ENCODE results near the gene TPRN. TPM values are rescaled to one million over a fixed set of nuclear protein-coding genes. Genes with fewer than 3 reads are reported as not detected.

Gene TPRN
- total RNA-seq, 1 donor from 2014 or later, result 19.7 TPM

- Mint-ChIP-seq H3K4me3 (ENCODE audit: unreplicated experiment) (peak overlapping the region; percentile 70), H3K27ac (ENCODE audit: unreplicated experiment) (peak overlapping the region; percentile 45), H3K4me1 (ENCODE audit: low read depth) (peaks cover 20% of the 10 kb centered on the region), H3K36me3 (ENCODE audit: low read depth) (no peaks in the 10 kb centered on the region), H3K9me3 (ENCODE audit: low read depth) (no peaks in the 10 kb centered on the region), H3K27me3 (ENCODE audit: low read depth) (peaks cover 2% of the 10 kb centered on the region)
- no peak for DNase-seq (ENCODE audit: low spot score)
- TF ChIP-seq, protein P1, sequence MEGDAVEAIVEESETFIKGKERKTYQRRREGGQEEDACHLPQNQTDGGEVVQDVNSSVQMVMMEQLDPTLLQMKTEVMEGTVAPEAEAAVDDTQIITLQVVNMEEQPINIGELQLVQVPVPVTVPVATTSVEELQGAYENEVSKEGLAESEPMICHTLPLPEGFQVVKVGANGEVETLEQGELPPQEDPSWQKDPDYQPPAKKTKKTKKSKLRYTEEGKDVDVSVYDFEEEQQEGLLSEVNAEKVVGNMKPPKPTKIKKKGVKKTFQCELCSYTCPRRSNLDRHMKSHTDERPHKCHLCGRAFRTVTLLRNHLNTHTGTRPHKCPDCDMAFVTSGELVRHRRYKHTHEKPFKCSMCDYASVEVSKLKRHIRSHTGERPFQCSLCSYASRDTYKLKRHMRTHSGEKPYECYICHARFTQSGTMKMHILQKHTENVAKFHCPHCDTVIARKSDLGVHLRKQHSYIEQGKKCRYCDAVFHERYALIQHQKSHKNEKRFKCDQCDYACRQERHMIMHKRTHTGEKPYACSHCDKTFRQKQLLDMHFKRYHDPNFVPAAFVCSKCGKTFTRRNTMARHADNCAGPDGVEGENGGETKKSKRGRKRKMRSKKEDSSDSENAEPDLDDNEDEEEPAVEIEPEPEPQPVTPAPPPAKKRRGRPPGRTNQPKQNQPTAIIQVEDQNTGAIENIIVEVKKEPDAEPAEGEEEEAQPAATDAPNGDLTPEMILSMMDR (IDR thresholded peaks at IDR 0.05), result no peak
Measured at GRCh38 chr9:137223078-137223970, 22.8 kb upstream of the TPRN start.

GRCh38 chr9:137222190-137223077, 21.9 kb upstream of the TPRN start, which contains the start of gene RNF208:
Gene RNF208, minus strand, starts transcription at chr9:137222240. Its CDS starts 1,028 bp downstream, at chr9:137221212.
- H3K36me3 Mint-ChIP-seq (ENCODE audit: low read depth), result no peaks in the 10 kb centered on the region
- H3K4me3 Mint-ChIP-seq (ENCODE audit: unreplicated experiment), result peak within 1 kb of the TSS; percentile 70
- H3K9me3 Mint-ChIP-seq (ENCODE audit: low read depth), result no peaks in the 10 kb centered on the region
- peaks cover 17% of the 10 kb centered on the region for H3K4me1 Mint-ChIP-seq (ENCODE audit: low read depth)
- no peaks in the 10 kb centered on the region for H3K27me3 Mint-ChIP-seq (ENCODE audit: low read depth)
- DNase-seq (ENCODE audit: low spot score), result no peak
- peak within 1 kb of the TSS; percentile 45 for H3K27ac Mint-ChIP-seq (ENCODE audit: unreplicated experiment)
- TF ChIP-seq, protein P1 (IDR thresholded peaks at IDR 0.05), result no peak

- Mint-ChIP-seq H3K4me1 (ENCODE audit: low read depth) (peaks cover 14% of the 10 kb centered on the region), H3K36me3 (ENCODE audit: low read depth) (no peaks in the 10 kb centered on the region), H3K9me3 (ENCODE audit: low read depth) (no peaks in the 10 kb centered on the region), H3K4me3 (ENCODE audit: unreplicated experiment) (no peak overlapping the region), H3K27ac (ENCODE audit: unreplicated experiment) (no peak overlapping the region), H3K27me3 (ENCODE audit: low read depth) (no peaks in the 10 kb centered on the region)
- TF ChIP-seq, protein P1 (IDR thresholded peaks at IDR 0.05), result no peak
- DNase-seq (ENCODE audit: low spot score), result no peak
Measured at GRCh38 chr9:137221506-137222111, 21.1 kb upstream of the TPRN start.

- TF ChIP-seq, protein P1 (IDR thresholded peaks at IDR 0.05), result no peak
- Mint-ChIP-seq H3K27ac (ENCODE audit: unreplicated experiment) (no peak overlapping the region), H3K4me3 (ENCODE audit: unreplicated experiment) (no peak overlapping the region), H3K36me3 (ENCODE audit: low read depth) (no peaks in the 10 kb centered on the region), H3K27me3 (ENCODE audit: low read depth) (no peaks in the 10 kb centered on the region), H3K4me1 (ENCODE audit: low read depth) (peaks cover 14% of the 10 kb centered on the region), H3K9me3 (ENCODE audit: low read depth) (no peaks in the 10 kb centered on the region)
- DNase-seq (ENCODE audit: low spot score), result no peak
Measured at GRCh38 chr9:137221095-137221505, 20.6 kb upstream of the TPRN start.
